HG03378 (cell line): ENCODE data around the gene ARMC9.
"Not testable (repeated sequence)": the region's sequence is repeated elsewhere in the genome, so short reads cannot be mapped to it uniquely, and the experiment has no call there.

Experiments
- ATAC-seq: cut with Tn5 transposase; IDR thresholded peaks from one replicate; pipeline ENCODE4 v1.9.1; 2021; ENCODE audit warnings: mild to moderate bottlenecking, moderate library complexity; ENCODE audit not compliant: unreplicated experiment

The ARMC9 gene

GRCh38 chr2:231278868-231279267, 80.4 kb downstream of the ARMC9 start:
- ATAC-seq: no peak

- no peak for ATAC-seq
Measured at GRCh38 chr2:231280846-231281245, 82.4 kb downstream of the ARMC9 start.

GRCh38 chr2:231284296-231284695, 85.9 kb downstream of the ARMC9 start:
- no peak for ATAC-seq

- no peak for ATAC-seq
Measured at GRCh38 chr2:231286964-231287363, 88.5 kb downstream of the ARMC9 start.

- no peak for ATAC-seq
Measured at GRCh38 chr2:231287696-231288095, 89.3 kb downstream of the ARMC9 start.

- ATAC-seq: no peak
Measured at GRCh38 chr2:231288590-231288989, 90.2 kb downstream of the ARMC9 start.

- no peak for ATAC-seq
Measured at GRCh38 chr2:231290321-231291015, 92.0 kb downstream of the ARMC9 start.

- ATAC-seq: no peak
Measured at GRCh38 chr2:231292472-231293134, 94.2 kb downstream of the ARMC9 start.

GRCh38 chr2:231293163-231293562, 94.7 kb downstream of the ARMC9 start:
- ATAC-seq: no peak

GRCh38 chr2:231294116-231294515, 95.7 kb downstream of the ARMC9 start:
- ATAC-seq: no peak

GRCh38 chr2:231294571-231295362, 96.3 kb downstream of the ARMC9 start:
- ATAC-seq: no peak

- no peak for ATAC-seq
Measured at GRCh38 chr2:231295363-231295655, 96.9 kb downstream of the ARMC9 start.

- ATAC-seq: no peak
Measured at GRCh38 chr2:231296401-231296974, 98.1 kb downstream of the ARMC9 start.

- ATAC-seq: no peak
Measured at GRCh38 chr2:231297108-231297908, 98.9 kb downstream of the ARMC9 start.

GRCh38 chr2:231298091-231298490, 99.7 kb downstream of the ARMC9 start:
- no peak for ATAC-seq

- ATAC-seq: no peak
Measured at GRCh38 chr2:231299267-231299666, 100.8 kb downstream of the ARMC9 start.

- peak; percentile 40 for ATAC-seq
Measured at GRCh38 chr2:231300020-231300721, 101.7 kb downstream of the ARMC9 start.

- peak; percentile 25 for ATAC-seq
Measured at GRCh38 chr2:231300722-231301076, 102.3 kb downstream of the ARMC9 start.

- ATAC-seq: not testable (repeated sequence)
Measured at GRCh38 chr2:231304259-231304658, 105.8 kb downstream of the ARMC9 start.

GRCh38 chr2:231305221-231305620, 106.8 kb downstream of the ARMC9 start:
- no peak for ATAC-seq
